Neutrophil (primary cell): ENCODE results near the gene PFN1.

Experiments
- H3K27ac ChIP-seq: fragments of 200-600 bp; sonication (generic); 2 replicates; pipeline ENCODE4 v1.5.1; 2016; ENCODE audit warnings: mild to moderate bottlenecking, moderate library complexity
- H3K27me3 ChIP-seq: fragments of 200-600 bp; sonication (generic); 2 replicates; pipeline ENCODE4 v1.6.0; 2016; ENCODE audit warnings: mild to moderate bottlenecking
- H3K36me3 ChIP-seq: fragments of 200-600 bp; sonication (generic); 2 replicates; pipeline ENCODE4 v1.5.1; 2017
- H3K4me1 ChIP-seq, 2 experiments: fragments of 200-600 bp in 1 of 2; sonication (generic) in 1 of 2; 1 replicate in 1 of 2; 2 replicates in 1 of 2; pipeline versions ENCODE4 v1.5.1 to v1.6.1; 2013 to 2016; ENCODE audit warnings: low read depth in 1 of 2, low read length in 1 of 2, mild to moderate bottlenecking in 1 of 2, moderate library complexity in 1 of 2; ENCODE audit not compliant: control insufficient read depth in 1 of 2, insufficient read depth in 1 of 2
- H3K4me3 ChIP-seq, 2 experiments: fragments of 200-600 bp in 1 of 2; sonication (generic) in 1 of 2; 1 replicate in 1 of 2; 2 replicates in 1 of 2; pipeline ENCODE4 v1.5.1; 2013 to 2016; ENCODE audit warnings: low read depth in 1 of 2, low read length in 1 of 2, mild to moderate bottlenecking in 1 of 2, moderate library complexity in 1 of 2
- H3K9me3 ChIP-seq: fragments of 200-600 bp; sonication (generic); 2 replicates; pipeline ENCODE4 v1.5.1; 2016
- TF ChIP-seq, protein P1 (sequence below): fragments of 200-600 bp; sonication (generic); IDR thresholded peaks from 2 replicates; pipeline ENCODE4 v1.5.1; 2016; ENCODE audit warnings: antibody characterized with exemption

The PFN1 gene

GRCh38 chr17:4970273-4970672, 21.9 kb upstream of the PFN1 start:
- TF ChIP-seq, protein P1, sequence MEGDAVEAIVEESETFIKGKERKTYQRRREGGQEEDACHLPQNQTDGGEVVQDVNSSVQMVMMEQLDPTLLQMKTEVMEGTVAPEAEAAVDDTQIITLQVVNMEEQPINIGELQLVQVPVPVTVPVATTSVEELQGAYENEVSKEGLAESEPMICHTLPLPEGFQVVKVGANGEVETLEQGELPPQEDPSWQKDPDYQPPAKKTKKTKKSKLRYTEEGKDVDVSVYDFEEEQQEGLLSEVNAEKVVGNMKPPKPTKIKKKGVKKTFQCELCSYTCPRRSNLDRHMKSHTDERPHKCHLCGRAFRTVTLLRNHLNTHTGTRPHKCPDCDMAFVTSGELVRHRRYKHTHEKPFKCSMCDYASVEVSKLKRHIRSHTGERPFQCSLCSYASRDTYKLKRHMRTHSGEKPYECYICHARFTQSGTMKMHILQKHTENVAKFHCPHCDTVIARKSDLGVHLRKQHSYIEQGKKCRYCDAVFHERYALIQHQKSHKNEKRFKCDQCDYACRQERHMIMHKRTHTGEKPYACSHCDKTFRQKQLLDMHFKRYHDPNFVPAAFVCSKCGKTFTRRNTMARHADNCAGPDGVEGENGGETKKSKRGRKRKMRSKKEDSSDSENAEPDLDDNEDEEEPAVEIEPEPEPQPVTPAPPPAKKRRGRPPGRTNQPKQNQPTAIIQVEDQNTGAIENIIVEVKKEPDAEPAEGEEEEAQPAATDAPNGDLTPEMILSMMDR: no peak
- Histone ChIP-seq H3K36me3 (peaks cover 64% of the 10 kb centered on the region), H3K27me3 (no peaks in the 10 kb centered on the region), H3K4me1 (peaks cover 54 to 56% of the 10 kb centered on the region in 2 experiments), H3K27ac (peak overlapping the region; percentile 98), H3K4me3 (no peak overlapping the region), H3K9me3 (no peaks in the 10 kb centered on the region)

GRCh38 chr17:4969551-4970173, 21.3 kb upstream of the PFN1 start:
- H3K27ac ChIP-seq: peak overlapping the region; percentile 98
- H3K4me1 ChIP-seq: peaks cover 54 to 56% of the 10 kb centered on the region in 2 experiments
- TF ChIP-seq, protein P1: no peak
- peaks cover 60% of the 10 kb centered on the region for H3K36me3 ChIP-seq
- H3K9me3 ChIP-seq: no peaks in the 10 kb centered on the region
- no peaks in the 10 kb centered on the region for H3K27me3 ChIP-seq
- no peak overlapping the region for H3K4me3 ChIP-seq

- peak overlapping the region; percentile 98 for H3K27ac ChIP-seq
- peaks cover 52 to 53% of the 10 kb centered on the region in 2 experiments for H3K4me1 ChIP-seq
- TF ChIP-seq, protein P1: no peak
- no peaks in the 10 kb centered on the region for H3K9me3 ChIP-seq
- H3K36me3 ChIP-seq: peaks cover 55% of the 10 kb centered on the region
- peak overlapping the region in 1 of 2 experiments; percentile 61 for H3K4me3 ChIP-seq
- H3K27me3 ChIP-seq: no peaks in the 10 kb centered on the region
These were observed 20.8 kb upstream of the PFN1 start for GRCh38 chr17:4969047-4969550.

GRCh38 chr17:4968486-4969046, 20.2 kb upstream of the PFN1 start:
- peak overlapping the region; percentile 61 to 100 for H3K4me3 ChIP-seq
- peaks cover 46 to 47% of the 10 kb centered on the region in 2 experiments for H3K4me1 ChIP-seq

GRCh38 chr17:4967539-4968485, 19.5 kb upstream of the PFN1 start, which contains the start of gene SPAG7:
SPAG7 (minus strand) TSS chr17:4967817; CDS start chr17:4967804, 13 bp downstream.
- H3K4me3 ChIP-seq: peak within 1 kb of the TSS; percentile 61 to 100
- H3K9me3 ChIP-seq: no peaks in the 10 kb centered on the region
- TF ChIP-seq, protein P1: no peak
- H3K27me3 ChIP-seq: no peaks in the 10 kb centered on the region
- peak within 1 kb of the TSS; percentile 98 for H3K27ac ChIP-seq
- H3K4me1 ChIP-seq: peaks cover 39 to 40% of the 10 kb centered on the region in 2 experiments
- peaks cover 44% of the 10 kb centered on the region for H3K36me3 ChIP-seq

More at GRCh38 chr17:4968486-4969046, 20.2 kb upstream of the PFN1 start:
- Histone ChIP-seq H3K36me3 (peaks cover 51% of the 10 kb centered on the region), H3K27ac (peak overlapping the region; percentile 98), H3K27me3 (no peaks in the 10 kb centered on the region), H3K9me3 (no peaks in the 10 kb centered on the region)
- TF ChIP-seq, protein P1: no peak
